ENCODE results near the gene GALNT18.

- TF ChIP-seq POLR2A (IDR thresholded peaks at IDR 0.05; ENCODE audit: low read depth, low read length) = no peak
- TF ChIP-seq CTCF (conservative IDR thresholded peaks at IDR 0.05; ENCODE audit: low read depth, low read length) = no peak
- TF ChIP-seq RAD21 (IDR thresholded peaks at IDR 0.05; ENCODE audit: low read length) = no peak
- TF ChIP-seq ELK1 (IDR thresholded peaks at IDR 0.05; ENCODE audit: borderline replicate concordance, low read depth, low read length) = no peak
- TF ChIP-seq FOS (IDR thresholded peaks at IDR 0.05; ENCODE audit: low read depth, low read length) = no peak
- TF ChIP-seq USF2 (IDR thresholded peaks at IDR 0.05; ENCODE audit: low read depth, low read length) = no peak
- TF ChIP-seq MAZ (IDR thresholded peaks at IDR 0.05; ENCODE audit: borderline replicate concordance, low read depth, low read length) = no peak
- TF ChIP-seq MXI1 (IDR thresholded peaks at IDR 0.05; ENCODE audit: borderline replicate concordance, low read depth, low read length) = no peak
- no peak for TF ChIP-seq RFX5 (IDR thresholded peaks at IDR 0.05; ENCODE audit: low read depth, low read length)
- no peak for TF ChIP-seq MAFK (IDR thresholded peaks at IDR 0.05; ENCODE audit: low read depth, low read length)
- no peak for TF ChIP-seq RCOR1 (IDR thresholded peaks at IDR 0.05; ENCODE audit: insufficient replicate concordance, low read length)
- TF ChIP-seq CEBPB (IDR thresholded peaks at IDR 0.05; ENCODE audit: low read depth, low read length) = no peak
- no peak for TF ChIP-seq BHLHE40 (IDR thresholded peaks at IDR 0.05; ENCODE audit: low read depth, low read length)
Observed at GRCh38 chr11:11338304-11338703, 283.5 kb downstream of the GALNT18 start.

Measured in IMR-90 (cell line).